ENCODE results near the gene DAP. TPM values are rescaled to one million over a fixed set of nuclear protein-coding genes. Genes with fewer than 3 reads are reported as not detected.

DAP gene
- total RNA-seq, 1 experiment from 2014 or later = 10.0 TPM

- Histone ChIP-seq H3K9me3 (replicated peaks) (no peaks in the 10 kb centered on the region), H3K27me3 (no peaks in the 10 kb centered on the region), H3K36me3 (no peaks in the 10 kb centered on the region), H3K4me1 (no peaks in the 10 kb centered on the region), H3K4me3 (no peak overlapping the region), H3K27ac (no peak overlapping the region)
- no peak for DNase-seq
Observed at GRCh38 chr5:10684303-10685086, 76.5 kb downstream of the DAP start.

GRCh38 chr5:10682801-10683525 lies 78.1 kb downstream of the DAP start:
- no peak for DNase-seq
- no peaks in the 10 kb centered on the region for H3K36me3 ChIP-seq
- H3K27me3 ChIP-seq = no peaks in the 10 kb centered on the region
- H3K9me3 ChIP-seq (replicated peaks) = no peaks in the 10 kb centered on the region
- no peaks in the 10 kb centered on the region for H3K4me1 ChIP-seq
- H3K27ac ChIP-seq = no peak overlapping the region
- no peak overlapping the region for H3K4me3 ChIP-seq

GRCh38 chr5:10681731-10682679 lies 79.0 kb downstream of the DAP start:
- no peak overlapping the region for H3K27ac ChIP-seq
- no peaks in the 10 kb centered on the region for H3K36me3 ChIP-seq
- H3K9me3 ChIP-seq (replicated peaks) = no peaks in the 10 kb centered on the region
- DNase-seq = no peak
- H3K4me1 ChIP-seq = no peaks in the 10 kb centered on the region
- no peak overlapping the region for H3K4me3 ChIP-seq
- no peaks in the 10 kb centered on the region for H3K27me3 ChIP-seq

GRCh38 chr5:10680876-10681481 lies 80.1 kb downstream of the DAP start:
- Histone ChIP-seq H3K27me3 (no peaks in the 10 kb centered on the region), H3K27ac (no peak overlapping the region), H3K36me3 (no peaks in the 10 kb centered on the region), H3K4me3 (no peak overlapping the region), H3K4me1 (no peaks in the 10 kb centered on the region), H3K9me3 (replicated peaks) (no peaks in the 10 kb centered on the region)
- no peak for DNase-seq

GRCh38 chr5:10679336-10679988 lies 81.6 kb downstream of the DAP start:
- no peaks in the 10 kb centered on the region for H3K4me1 ChIP-seq
- DNase-seq = no peak
- H3K4me3 ChIP-seq = no peak overlapping the region
- H3K9me3 ChIP-seq (replicated peaks) = no peaks in the 10 kb centered on the region
- no peaks in the 10 kb centered on the region for H3K36me3 ChIP-seq
- no peak overlapping the region for H3K27ac ChIP-seq
- no peaks in the 10 kb centered on the region for H3K27me3 ChIP-seq

GRCh38 chr5:10678244-10678643 lies 82.8 kb downstream of the DAP start:
- Histone ChIP-seq H3K4me3 (no peak overlapping the region), H3K36me3 (no peaks in the 10 kb centered on the region), H3K9me3 (replicated peaks) (no peaks in the 10 kb centered on the region), H3K4me1 (no peaks in the 10 kb centered on the region), H3K27ac (no peak overlapping the region), H3K27me3 (no peaks in the 10 kb centered on the region)
- no peak for DNase-seq

- H3K36me3 ChIP-seq = no peaks in the 10 kb centered on the region
- no peak overlapping the region for H3K4me3 ChIP-seq
- H3K4me1 ChIP-seq = no peaks in the 10 kb centered on the region
- H3K27me3 ChIP-seq = no peaks in the 10 kb centered on the region
- no peaks in the 10 kb centered on the region for H3K9me3 ChIP-seq (replicated peaks)
- DNase-seq = no peak
- H3K27ac ChIP-seq = no peak overlapping the region
Observed at GRCh38 chr5:10677533-10677932, 83.5 kb downstream of the DAP start.

- no peaks in the 10 kb centered on the region for H3K9me3 ChIP-seq (replicated peaks)
- H3K4me3 ChIP-seq = no peak overlapping the region
- no peaks in the 10 kb centered on the region for H3K36me3 ChIP-seq
- H3K27ac ChIP-seq = no peak overlapping the region
- DNase-seq = no peak
- H3K4me1 ChIP-seq = no peaks in the 10 kb centered on the region
- H3K27me3 ChIP-seq = no peaks in the 10 kb centered on the region
Observed at GRCh38 chr5:10676946-10677345, 84.1 kb downstream of the DAP start.

- DNase-seq = no peak
- no peaks in the 10 kb centered on the region for H3K36me3 ChIP-seq
Observed at GRCh38 chr5:10676224-10676623, 84.8 kb downstream of the DAP start.

GRCh38 chr5:10675177-10675700 lies 85.8 kb downstream of the DAP start:
- H3K27ac ChIP-seq = no peak overlapping the region
- no peaks in the 10 kb centered on the region for H3K4me1 ChIP-seq
- no peak overlapping the region for H3K4me3 ChIP-seq
- no peaks in the 10 kb centered on the region for H3K36me3 ChIP-seq
- H3K9me3 ChIP-seq (replicated peaks) = no peaks in the 10 kb centered on the region
- no peaks in the 10 kb centered on the region for H3K27me3 ChIP-seq
- no peak for DNase-seq

More at GRCh38 chr5:10676224-10676623, 84.8 kb downstream of the DAP start:
- no peak overlapping the region for H3K27ac ChIP-seq
- no peak overlapping the region for H3K4me3 ChIP-seq
- H3K27me3 ChIP-seq = no peaks in the 10 kb centered on the region
- H3K4me1 ChIP-seq = no peaks in the 10 kb centered on the region
- H3K9me3 ChIP-seq (replicated peaks) = no peaks in the 10 kb centered on the region

GRCh38 chr5:10674582-10674981 lies 86.5 kb downstream of the DAP start:
- Histone ChIP-seq H3K4me3 (no peak overlapping the region), H3K4me1 (no peaks in the 10 kb centered on the region), H3K36me3 (no peaks in the 10 kb centered on the region), H3K9me3 (replicated peaks) (no peaks in the 10 kb centered on the region), H3K27ac (no peak overlapping the region), H3K27me3 (no peaks in the 10 kb centered on the region)
- no peak for DNase-seq

- Histone ChIP-seq H3K36me3 (no peaks in the 10 kb centered on the region), H3K4me3 (no peak overlapping the region), H3K4me1 (no peaks in the 10 kb centered on the region), H3K9me3 (replicated peaks) (no peaks in the 10 kb centered on the region), H3K27ac (no peak overlapping the region), H3K27me3 (no peaks in the 10 kb centered on the region)
- DNase-seq = no peak
Observed at GRCh38 chr5:10674096-10674495, 86.9 kb downstream of the DAP start.

- H3K4me3 ChIP-seq = no peak overlapping the region
- H3K9me3 ChIP-seq (replicated peaks) = no peaks in the 10 kb centered on the region
- H3K36me3 ChIP-seq = no peaks in the 10 kb centered on the region
- no peak for DNase-seq
- no peaks in the 10 kb centered on the region for H3K4me1 ChIP-seq
- no peak overlapping the region for H3K27ac ChIP-seq
- no peaks in the 10 kb centered on the region for H3K27me3 ChIP-seq
Observed at GRCh38 chr5:10673407-10673806, 87.6 kb downstream of the DAP start.

GRCh38 chr5:10673017-10673389 lies 88.0 kb downstream of the DAP start:
- H3K27ac ChIP-seq = no peak overlapping the region
- H3K4me1 ChIP-seq = no peaks in the 10 kb centered on the region
- no peaks in the 10 kb centered on the region for H3K9me3 ChIP-seq (replicated peaks)
- no peaks in the 10 kb centered on the region for H3K27me3 ChIP-seq
- no peak overlapping the region for H3K4me3 ChIP-seq
- no peak for DNase-seq
- H3K36me3 ChIP-seq = no peaks in the 10 kb centered on the region
